ENCODE measurements around the gene ZMIZ1. TPM values are rescaled to one million over a fixed set of nuclear protein-coding genes. Genes with fewer than 3 reads are reported as not detected.

Gene ZMIZ1
- total and polyA plus RNA-seq, 2 experiments from 2014 or later, result 9.2 to 30.9 TPM

- no peaks in the 10 kb centered on the region for H3K36me3 ChIP-seq (ENCODE audit: insufficient read depth)
- H3K27me3 ChIP-seq (ENCODE audit: insufficient read depth), result no peaks in the 10 kb centered on the region
- no peak overlapping the region for H2AFZ ChIP-seq
- H3K9me2 ChIP-seq (ENCODE audit: insufficient read depth), result no peaks in the 10 kb centered on the region
- ATAC-seq (no peak), DNase-seq (ENCODE audit: low spot score) (peak; percentile 25)
- Mint-ChIP-seq H3K27ac (0 out of 2 replicates have a peak overlapping the region, but pooled peaks have one; percentile 15), H3K36me3 (ENCODE audit: low read depth) (no peaks in the 10 kb centered on the region; the same call in 2 of the 3 replicates), H3K27me3 (ENCODE audit: insufficient read depth, low read depth, poor library complexity) (peaks cover 22% of the 10 kb centered on the region), H3K4me1 (peaks cover 63% of the 10 kb centered on the region), H3K9me3 (no peaks in the 10 kb centered on the region), H3K4me3 (no peak overlapping the region)
- 0 out of 2 replicates have a peak overlapping the region, but pooled peaks have one; percentile 19 for H3K27ac ChIP-seq (ENCODE audit: low read depth)
- TF ChIP-seq ETS1 (IDR thresholded peaks at IDR 0.05) (no peak), JUNB (IDR thresholded peaks at IDR 0.05; ENCODE audit: unreplicated experiment) (no peak), REST (IDR thresholded peaks at IDR 0.05; ENCODE audit: unreplicated experiment) (no peak), POLR2AphosphoS5 (IDR thresholded peaks at IDR 0.05; ENCODE audit: low read depth) (no peak), ZNF331 (CRISPR knock-in tag; IDR thresholded peaks at IDR 0.05; ENCODE audit: low read depth) (no peak)
- H3K4me2 ChIP-seq, result no peak overlapping the region
- H3F3A ChIP-seq (replicated peaks; ENCODE audit: low read depth), result no peaks in the 10 kb centered on the region
- H3K4me1 ChIP-seq (ENCODE audit: insufficient read depth), result peaks cover 4% of the 10 kb centered on the region; the same call in 1 of the 2 replicates
- H3K4me3 ChIP-seq, result no peak overlapping the region
- peaks cover 7% of the 10 kb centered on the region for H4K20me1 ChIP-seq (replicated peaks; ENCODE audit: insufficient read depth)
- peaks cover 92% of the 10 kb centered on the region for H3K79me2 ChIP-seq (replicated peaks; ENCODE audit: insufficient read depth)
Measured at GRCh38 chr10:79093658-79094411, 25.1 kb downstream of the ZMIZ1 start.

GRCh38 chr10:79094412-79095175, 25.8 kb downstream of the ZMIZ1 start:
- no peak overlapping the region for H3K4me2 ChIP-seq
- peaks cover 64% of the 10 kb centered on the region for H3K4me1 Mint-ChIP-seq
- peaks cover 7% of the 10 kb centered on the region for H4K20me1 ChIP-seq (replicated peaks; ENCODE audit: insufficient read depth)
- H3K36me3 ChIP-seq (ENCODE audit: insufficient read depth), result no peaks in the 10 kb centered on the region
- H3K27ac ChIP-seq (ENCODE audit: low read depth), result peak overlapping the region; percentile 19; the same call in 1 of the 2 replicates
- no peak overlapping the region for H3K4me3 ChIP-seq
- no peaks in the 10 kb centered on the region; the same call in 2 of the 3 replicates for H3K36me3 Mint-ChIP-seq (ENCODE audit: low read depth)
- ATAC-seq (no peak), DNase-seq (ENCODE audit: low spot score) (no peak)
- H3K4me1 ChIP-seq (ENCODE audit: insufficient read depth), result peaks cover 7% of the 10 kb centered on the region; the same call in 1 of the 2 replicates
- H3K79me2 ChIP-seq (replicated peaks; ENCODE audit: insufficient read depth), result peaks cover 94% of the 10 kb centered on the region
- no peak overlapping the region for H3K4me3 Mint-ChIP-seq
- H3K27me3 ChIP-seq (ENCODE audit: insufficient read depth), result no peaks in the 10 kb centered on the region
- H3K9me3 Mint-ChIP-seq, result no peaks in the 10 kb centered on the region
- no peak overlapping the region for H2AFZ ChIP-seq
- H3K9me2 ChIP-seq (ENCODE audit: insufficient read depth), result no peaks in the 10 kb centered on the region
- no peaks in the 10 kb centered on the region for H3F3A ChIP-seq (replicated peaks; ENCODE audit: low read depth)
- H3K27ac Mint-ChIP-seq, result no peak overlapping the region
- peaks cover 22% of the 10 kb centered on the region for H3K27me3 Mint-ChIP-seq (ENCODE audit: insufficient read depth, low read depth, poor library complexity)
- TF ChIP-seq STAT1 (IDR thresholded peaks at IDR 0.05; ENCODE audit: unreplicated experiment) (no peak), EZH2phosphoT487 (IDR thresholded peaks at IDR 0.05; ENCODE audit: unreplicated experiment) (no peak), REST (IDR thresholded peaks at IDR 0.05; ENCODE audit: unreplicated experiment) (no peak), POLR2AphosphoS5 (IDR thresholded peaks at IDR 0.05; ENCODE audit: low read depth) (no peak), ZNF331 (CRISPR knock-in tag; IDR thresholded peaks at IDR 0.05; ENCODE audit: low read depth) (no peak), ZNF114 (CRISPR knock-in tag; IDR thresholded peaks at IDR 0.05) (no peak), CTCF (conservative IDR thresholded peaks at IDR 0.05; ENCODE audit: low read depth in 2 of 2) (no peak)

Data from GM23338 (cell line).